B cell (primary cell): ENCODE data around the gene HINT3. TPM values are rescaled to one million over a fixed set of nuclear protein-coding genes. Genes with fewer than 3 reads are reported as not detected.
"Not testable (repeated sequence)": the region's sequence is repeated elsewhere in the genome, so short reads cannot be mapped to it uniquely, and the experiment has no call there.

Source experiments
- ATAC-seq: fragments of 200-7000 bp; cut with Tn5 transposase; one replicate; pipeline ENCODE4 v1.10.0; 2021; ENCODE audit warnings: low read depth, mild to moderate bottlenecking, moderate number of reproducible peaks, moderate library complexity
- CTCF ChIA-PET: fragments of 350-600 bp; sonication (Branson Sonifier 250); formaldehyde crosslinking; loops from one replicate; lab custom pipeline; 2021; ENCODE audit warnings: antibody characterized with exemption, inconsistent platforms; lab: Charles Lee
- POLR2A ChIA-PET: fragments of 350-600 bp; sonication (Branson Sonifier 250); formaldehyde crosslinking; loops from one replicate; lab custom pipeline; 2021; ENCODE audit warnings: antibody characterized with exemption; lab: Charles Lee
- DNase-seq: peaks from one replicate; pipeline ENCODE4 v3.0.0; 2013
- H2AFZ ChIP-seq: 2 replicates; pipeline ENCODE4 v1.6.1; 2012; ENCODE audit warnings: mild to moderate bottlenecking, low read depth, low read length; ENCODE audit not compliant: insufficient read depth, poor library complexity, severe bottlenecking
- H3K27ac ChIP-seq, 2 donors: 1 replicate in 1 of 2; 2 replicates in 1 of 2; pipeline ENCODE4 v1.5.1; 2012 to 2013; ENCODE audit warnings: low read length in 2 of 2, mild to moderate bottlenecking in 2 of 2, moderate library complexity in 1 of 2
- H3K27me3 ChIP-seq, 4 experiments: fragments of 200-600 bp in 1 of 4; sonication (generic) in 1 of 4; replicated peaks in 1 of 4; 1 replicate in 2 of 4; 2 replicates in 2 of 4; pipeline versions ENCODE4 v1.6.1 to v1.7.0; 2013 to 2016; ENCODE audit warnings: low read length in 3 of 4, mild to moderate bottlenecking in 2 of 4, mixed read lengths in 1 of 4, moderate library complexity in 1 of 4; ENCODE audit not compliant: insufficient read depth in 4 of 4, control insufficient read depth in 3 of 4; ENCODE audit errors: control extremely low read depth in 1 of 4
- H3K36me3 ChIP-seq, 2 experiments: replicated peaks in 1 of 2; 1 replicate in 1 of 2; 2 replicates in 1 of 2; pipeline versions ENCODE4 v1.6.1 to v1.7.1; 2013; ENCODE audit warnings: low read length in 1 of 2; ENCODE audit not compliant: insufficient read depth in 2 of 2, control insufficient read depth in 1 of 2; ENCODE audit errors: control extremely low read depth in 1 of 2, extremely low read depth in 1 of 2
- H3K4me1 ChIP-seq, 2 donors: fragments of 200-600 bp in 1 of 2; sonication (generic) in 1 of 2; 1 replicate in 1 of 2; 2 replicates in 1 of 2; pipeline versions ENCODE4 v1.5.1 to v1.6.1; 2013 to 2017; ENCODE audit warnings: low read length in 2 of 2; ENCODE audit not compliant: control insufficient read depth in 2 of 2, insufficient read depth in 2 of 2
- H3K4me2 ChIP-seq: replicated peaks from 2 replicates; pipeline ENCODE3; 2012; ENCODE audit warnings: mild to moderate bottlenecking, low read depth, low read length; ENCODE audit not compliant: poor library complexity, severe bottlenecking
- H3K4me3 ChIP-seq, 5 experiments: fragments of 200-600 bp in 1 of 5; sonication (generic) in 1 of 5; 1 replicate in 3 of 5; 2 replicates in 2 of 5; pipeline versions ENCODE4 v1.5.1 to v1.7.0; 2011 to 2016; ENCODE audit warnings: low read length in 4 of 5, mild to moderate bottlenecking in 4 of 5, low read depth in 2 of 5, control low read depth in 1 of 5, moderate library complexity in 1 of 5; ENCODE audit not compliant: insufficient read depth in 1 of 5; ENCODE audit errors: control extremely low read depth in 1 of 5, extremely low read depth in 1 of 5
- H3K79me2 ChIP-seq: fragments of 200-600 bp; sonication (generic); one replicate; pipeline ENCODE4 v1.6.0; 2016; ENCODE audit warnings: low read length; ENCODE audit not compliant: control insufficient read depth, insufficient read depth
- H3K9ac ChIP-seq: fragments of 200-600 bp; sonication (generic); 2 replicates; pipeline ENCODE4 v1.6.1; 2017; ENCODE audit warnings: mild to moderate bottlenecking, low read length, moderate library complexity
- H3K9me3 ChIP-seq, 3 donors: one replicate each; pipeline versions ENCODE4 v1.6.1 to v1.7.1; 2013; ENCODE audit warnings: low read length in 2 of 3; ENCODE audit not compliant: control insufficient read depth in 2 of 3, insufficient read depth in 1 of 3; ENCODE audit errors: control extremely low read depth in 1 of 3
- H4K20me1 ChIP-seq: 2 replicates; pipeline ENCODE4 v1.6.0; 2012; ENCODE audit warnings: mild to moderate bottlenecking, low read length; ENCODE audit not compliant: insufficient read depth, control insufficient read depth, poor library complexity, severe bottlenecking
- H3K27ac Mint-ChIP-seq: one replicate; pipeline ENCODE4 v1.8.0; 2021; ENCODE audit warnings: mixed read lengths
- H3K27me3 Mint-ChIP-seq: one replicate; pipeline ENCODE4 v1.8.0; 2021; ENCODE audit warnings: mixed read lengths
- H3K4me1 Mint-ChIP-seq: one replicate; pipeline ENCODE4 v1.8.0; 2021; ENCODE audit warnings: mixed read lengths
- H3K4me3 Mint-ChIP-seq: one replicate; pipeline ENCODE4 v1.8.0; 2021; ENCODE audit warnings: mixed read lengths
- H3K9me3 Mint-ChIP-seq: one replicate; pipeline ENCODE4 v1.8.0; 2022; ENCODE audit warnings: mixed read lengths; ENCODE audit not compliant: insufficient read depth
- EZH2 ChIP-seq: IDR thresholded peaks from 2 replicates; pipeline ENCODE4 v1.6.1; 2012; ENCODE audit warnings: borderline replicate concordance, low read depth, mild to moderate bottlenecking, moderate library complexity, low read length; ENCODE audit not compliant: insufficient read depth, poor library complexity, severe bottlenecking
- WGBS: methylation state at CpG from one replicate; pipeline ENCODE4 v1.1.5; 2013; ENCODE audit warnings: missing lambda C conversion rate; ENCODE audit not compliant: insufficient coverage; 5-methylcytosine and 5-hydroxymethylcytosine counted together
- intact Hi-C: fragments of 100-400 bp; cut with micrococcal nuclease; formaldehyde crosslinking; loops from one replicate; pipeline ENCODE4 v1.10.0; 2022
- polyA plus RNA-seq: library from polyadenylated mRNA; depleted of rRNA; stranded (reverse); fragments of >200 nt; gene quantifications from 2 replicates; pipeline ENCODE4 v1.2.3, GENCODE V29; 2012
- total RNA-seq, 2 donors: library from RNA; stranded (reverse); fragments of 120-200 nt in 1 of 2; gene quantifications; 1 replicate in 1 of 2; 2 replicates in 1 of 2; pipeline versions ENCODE4 v1.2.3 to v1.2.4, GENCODE V29; 2013 to 2022
- TF ChIP-seq, protein P1 (sequence below): fragments of 200-600 bp; IDR thresholded peaks from one replicate; pipeline ENCODE4 v1.8.0; 2022; ENCODE audit warnings: antibody characterized with exemption, mild to moderate bottlenecking

Gene HINT3
- total and polyA plus RNA-seq, 2 donors (not counting 1 experiment from before 2014, with no cell fraction given), result 5.5 to 12.4 TPM

- Histone ChIP-seq H3K4me1 (no peaks in the 10 kb centered on the region), H3K36me3 (no peaks in the 10 kb centered on the region), H3K9me3 (no peaks in the 10 kb centered on the region), H3K9ac (no peak overlapping the region), H3K4me2 (no peak overlapping the region), H2AFZ (no peak overlapping the region), H3K27ac (no peak overlapping the region), H4K20me1 (no peaks in the 10 kb centered on the region), H3K79me2 (no peaks in the 10 kb centered on the region), H3K4me3 (no peak overlapping the region), H3K27me3 (peaks cover 0 to 3% (median 0%) of the 10 kb centered on the region in 4 experiments)
- peaks cover 8% of the 10 kb centered on the region for H3K27me3 Mint-ChIP-seq
- DNase-seq, result no peak
- no peak for ATAC-seq
- 100% methylated on average over 1 of the region's 2 CpGs for WGBS
- intact Hi-C loops, result no loop called here
- ChIA-PET POLR2A (no interaction called here), CTCF (no interaction called here)
- H3K4me1 Mint-ChIP-seq, result no peaks in the 10 kb centered on the region
- no peaks in the 10 kb centered on the region for H3K9me3 Mint-ChIP-seq
- no peak overlapping the region for H3K27ac Mint-ChIP-seq
- TF ChIP-seq EZH2, result no peak
- TF ChIP-seq, protein P1, sequence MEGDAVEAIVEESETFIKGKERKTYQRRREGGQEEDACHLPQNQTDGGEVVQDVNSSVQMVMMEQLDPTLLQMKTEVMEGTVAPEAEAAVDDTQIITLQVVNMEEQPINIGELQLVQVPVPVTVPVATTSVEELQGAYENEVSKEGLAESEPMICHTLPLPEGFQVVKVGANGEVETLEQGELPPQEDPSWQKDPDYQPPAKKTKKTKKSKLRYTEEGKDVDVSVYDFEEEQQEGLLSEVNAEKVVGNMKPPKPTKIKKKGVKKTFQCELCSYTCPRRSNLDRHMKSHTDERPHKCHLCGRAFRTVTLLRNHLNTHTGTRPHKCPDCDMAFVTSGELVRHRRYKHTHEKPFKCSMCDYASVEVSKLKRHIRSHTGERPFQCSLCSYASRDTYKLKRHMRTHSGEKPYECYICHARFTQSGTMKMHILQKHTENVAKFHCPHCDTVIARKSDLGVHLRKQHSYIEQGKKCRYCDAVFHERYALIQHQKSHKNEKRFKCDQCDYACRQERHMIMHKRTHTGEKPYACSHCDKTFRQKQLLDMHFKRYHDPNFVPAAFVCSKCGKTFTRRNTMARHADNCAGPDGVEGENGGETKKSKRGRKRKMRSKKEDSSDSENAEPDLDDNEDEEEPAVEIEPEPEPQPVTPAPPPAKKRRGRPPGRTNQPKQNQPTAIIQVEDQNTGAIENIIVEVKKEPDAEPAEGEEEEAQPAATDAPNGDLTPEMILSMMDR, result no peak
- H3K4me3 Mint-ChIP-seq, result no peak overlapping the region
These were observed 7.5 kb upstream of the HINT3 start for GRCh38 chr6:125949069-125949468.

GRCh38 chr6:125950293-125950692 lies 6.3 kb upstream of the HINT3 start:
- Histone ChIP-seq H3K79me2 (peaks cover 2% of the 10 kb centered on the region), H2AFZ (no peak overlapping the region), H3K4me3 (no peak overlapping the region), H3K4me2 (no peak overlapping the region), H3K36me3 (no peaks in the 10 kb centered on the region), H4K20me1 (no peaks in the 10 kb centered on the region), H3K9ac (no peak overlapping the region), H3K9me3 (no peaks in the 10 kb centered on the region), H3K27ac (no peak overlapping the region), H3K27me3 (no peaks in the 10 kb centered on the region), H3K4me1 (no peaks in the 10 kb centered on the region)
- H3K27me3 Mint-ChIP-seq, result peaks cover 8% of the 10 kb centered on the region
- no peaks in the 10 kb centered on the region for H3K9me3 Mint-ChIP-seq
- ChIA-PET POLR2A (no interaction called here), CTCF (interaction anchor here (1.4 kb wide), 1 partner anchor 93 kb away, joined by 4 read pairs; no protein-coding TSS in a partner anchor)
- peaks cover 1% of the 10 kb centered on the region for H3K4me1 Mint-ChIP-seq
- no peak overlapping the region for H3K4me3 Mint-ChIP-seq
- DNase-seq (no peak), ATAC-seq (no peak)
- H3K27ac Mint-ChIP-seq, result no peak overlapping the region
- intact Hi-C loops, result no loop called here
- WGBS, result 100% methylated on average over 4 of the region's 6 CpGs
- no peak for TF ChIP-seq EZH2
- TF ChIP-seq, protein P1, result no peak

DNA sequence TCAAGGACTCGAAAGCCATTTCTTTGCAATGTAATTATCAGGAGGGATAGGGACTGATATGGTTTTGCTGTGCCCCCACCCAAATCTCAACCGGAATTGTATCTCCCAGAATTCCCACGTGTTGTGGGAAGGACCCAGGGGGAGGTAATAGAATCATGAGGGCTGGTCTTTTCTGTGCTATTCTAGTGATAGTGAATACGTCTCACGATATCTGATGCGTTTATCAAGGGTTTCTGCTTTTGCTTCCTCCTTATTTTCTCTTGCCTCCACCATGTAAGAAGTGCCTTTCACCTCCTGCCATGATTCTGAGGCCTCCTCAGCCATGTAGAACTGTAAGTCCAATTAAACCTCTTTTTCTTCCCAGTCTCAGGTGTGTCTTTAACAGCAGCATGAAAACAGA lies 5.9 kb upstream of the HINT3 start:
- H3K9ac ChIP-seq, H3K4me3 Mint-ChIP-seq, H3K79me2 ChIP-seq, H3K36me3 ChIP-seq, POLR2A ChIA-PET, ATAC-seq, H3K9me3 Mint-ChIP-seq, H3K4me1 Mint-ChIP-seq, H2AFZ ChIP-seq, H3K27ac ChIP-seq, H3K27ac Mint-ChIP-seq, H3K9me3 ChIP-seq, H3K4me2 ChIP-seq, intact Hi-C loops, H3K27me3 ChIP-seq, H3K4me1 ChIP-seq, H4K20me1 ChIP-seq, H3K4me3 ChIP-seq, DNase-seq, H3K27me3 Mint-ChIP-seq: not testable (repeated sequence)
- CTCF ChIA-PET, result interaction anchor here (0.8 to 1.6 kb wide), 3 partner anchors 11 to 94 kb away, joined by 3 to 6 read pairs (median 4); no protein-coding TSS in a partner anchor
- WGBS, result no CpG with 5 or more reads among the region's 6 CpGs
